T follicular helper cell (primary cell): ENCODE measurements around the gene ECHDC3.

ENCODE experiments used
- DNase-seq: peaks from one replicate; pipeline ENCODE4 v3.0.0-alpha.2; 2020; ENCODE audit warnings: low read depth

Gene ECHDC3

DNA sequence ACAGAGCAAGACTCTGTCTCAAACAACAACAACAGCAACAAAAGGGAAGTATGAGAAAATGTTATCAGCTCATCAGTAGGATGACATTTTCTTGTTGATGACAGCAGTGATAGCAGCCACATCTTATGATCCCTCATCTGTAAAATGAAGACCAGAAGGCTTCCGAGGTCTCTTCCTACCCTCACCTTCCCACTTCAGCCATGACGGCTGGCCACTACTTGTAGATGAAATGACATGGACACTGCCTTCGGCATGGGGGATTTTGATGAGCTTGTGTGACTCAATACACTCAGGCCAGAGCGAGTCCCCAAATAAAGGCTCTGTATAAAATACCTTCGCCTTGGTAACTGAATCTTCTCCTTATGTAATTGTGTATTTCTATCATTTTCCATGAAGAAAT is 6.7 kb downstream of the ECHDC3 start:
- no peak for DNase-seq

DNA sequence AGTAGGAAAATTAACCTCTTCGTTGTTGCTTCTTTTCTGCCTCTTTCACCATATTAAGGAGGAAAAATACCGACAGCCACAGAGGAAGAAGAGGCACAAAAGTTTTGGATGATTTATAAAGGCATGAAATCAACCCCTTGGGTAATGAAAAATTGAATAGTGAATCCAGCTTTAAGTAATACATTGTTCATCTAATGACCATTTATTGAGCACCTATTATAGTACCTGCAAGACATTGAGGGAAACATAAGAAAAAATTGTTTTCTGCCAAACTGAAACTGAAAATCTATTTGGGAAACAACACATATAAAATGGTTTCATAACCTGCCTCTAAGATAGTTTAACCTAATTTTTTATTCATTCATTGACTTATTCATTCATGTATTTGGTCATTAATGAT is 8.2 kb downstream of the ECHDC3 start:
- DNase-seq: no peak

GRCh38 chr10:11754173-11754572 is 12.0 kb downstream of the ECHDC3 start:
- no peak for DNase-seq

DNA sequence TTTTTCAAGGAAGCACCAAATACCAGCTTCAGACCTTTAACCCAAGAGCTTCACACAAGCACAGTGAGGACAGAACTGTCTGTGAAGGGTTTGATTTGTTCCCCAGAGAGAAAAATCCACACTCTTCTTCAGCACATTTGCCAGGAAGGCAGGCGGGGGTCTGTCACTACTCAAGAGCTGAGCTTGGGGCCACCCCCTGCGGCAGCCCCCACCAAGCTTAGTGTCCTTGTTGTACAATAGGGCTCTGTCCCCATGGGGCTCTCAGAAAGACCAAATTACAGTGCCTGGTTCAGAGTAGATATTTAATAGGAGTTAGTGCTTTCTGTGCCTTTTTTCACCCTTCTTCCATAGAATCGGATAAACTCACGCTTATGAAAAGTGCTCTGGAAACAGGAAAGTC is 12.4 kb downstream of the ECHDC3 start:
- DNase-seq: no peak

DNA sequence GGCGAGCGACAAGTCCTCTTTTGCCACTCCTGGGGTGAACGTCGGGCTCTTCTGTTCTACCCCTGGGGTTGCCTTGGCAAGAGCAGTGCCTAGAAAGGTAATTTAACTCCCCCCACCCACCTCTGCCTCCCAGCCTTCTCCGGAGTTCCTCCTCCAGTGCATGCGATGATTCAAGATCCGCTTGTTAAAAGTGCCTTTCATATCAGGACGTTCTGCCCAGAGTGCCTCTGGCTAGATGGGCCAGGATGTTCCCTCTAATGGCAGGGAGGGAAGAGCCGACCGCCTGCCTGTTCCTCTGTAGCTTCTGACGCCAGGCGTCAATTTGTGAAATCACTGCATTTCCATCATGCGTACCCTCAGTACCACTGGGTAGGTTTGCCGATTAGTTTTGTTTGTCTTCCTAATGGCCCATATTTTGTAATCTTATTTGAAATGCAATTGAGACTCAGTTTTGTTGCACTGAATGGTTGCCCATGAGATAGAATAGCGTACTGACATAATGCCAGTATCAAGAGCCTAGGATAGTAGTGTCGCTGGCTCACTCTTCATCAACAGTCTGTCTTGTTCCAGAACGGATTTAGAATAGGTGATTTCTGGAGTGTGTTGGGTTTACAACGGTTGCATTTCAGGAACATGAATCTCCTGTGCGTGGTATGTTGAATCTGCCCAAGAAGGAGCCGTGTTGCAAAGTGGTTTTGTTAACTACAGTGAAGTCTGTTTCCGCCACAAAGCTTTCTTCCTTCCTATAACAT is 13.5 kb downstream of the ECHDC3 start:
- no peak for DNase-seq

GRCh38 chr10:11756766-11757315 is 14.7 kb downstream of the ECHDC3 start:
- no peak for DNase-seq

GRCh38 chr10:11757454-11757820 is 15.3 kb downstream of the ECHDC3 start:
- DNase-seq: no peak

DNA sequence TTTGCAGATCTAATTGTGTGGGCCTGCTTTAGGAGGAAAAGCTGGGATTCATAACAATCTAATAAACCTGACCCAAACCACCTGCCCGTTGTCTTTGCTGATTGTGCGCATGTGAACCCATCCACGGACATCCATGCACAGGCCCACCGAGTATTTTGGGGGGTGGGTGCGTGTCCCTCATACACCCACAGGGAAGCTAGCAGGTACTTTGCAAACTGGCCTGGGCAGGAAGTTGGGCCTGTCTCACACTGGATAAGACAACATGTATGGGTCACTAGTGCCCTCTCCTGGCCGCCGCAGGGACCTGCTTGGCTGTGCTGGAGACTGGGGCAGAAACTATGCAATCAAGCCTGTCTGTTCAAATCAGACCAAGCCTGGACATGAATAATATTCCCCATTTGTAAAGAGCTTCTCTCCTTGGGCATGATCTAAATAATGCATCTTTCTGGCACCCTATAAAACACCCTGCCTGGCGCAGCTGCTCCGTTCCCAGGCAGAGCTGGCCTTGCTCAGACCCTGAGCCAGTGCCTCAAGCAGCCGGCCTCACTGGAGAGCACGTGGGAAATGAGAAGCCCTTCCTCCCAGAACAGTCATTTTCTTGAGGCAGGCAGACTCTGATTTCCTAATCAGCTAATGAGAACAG is 15.8 kb downstream of the ECHDC3 start:
- DNase-seq: peak; percentile 75

DNA sequence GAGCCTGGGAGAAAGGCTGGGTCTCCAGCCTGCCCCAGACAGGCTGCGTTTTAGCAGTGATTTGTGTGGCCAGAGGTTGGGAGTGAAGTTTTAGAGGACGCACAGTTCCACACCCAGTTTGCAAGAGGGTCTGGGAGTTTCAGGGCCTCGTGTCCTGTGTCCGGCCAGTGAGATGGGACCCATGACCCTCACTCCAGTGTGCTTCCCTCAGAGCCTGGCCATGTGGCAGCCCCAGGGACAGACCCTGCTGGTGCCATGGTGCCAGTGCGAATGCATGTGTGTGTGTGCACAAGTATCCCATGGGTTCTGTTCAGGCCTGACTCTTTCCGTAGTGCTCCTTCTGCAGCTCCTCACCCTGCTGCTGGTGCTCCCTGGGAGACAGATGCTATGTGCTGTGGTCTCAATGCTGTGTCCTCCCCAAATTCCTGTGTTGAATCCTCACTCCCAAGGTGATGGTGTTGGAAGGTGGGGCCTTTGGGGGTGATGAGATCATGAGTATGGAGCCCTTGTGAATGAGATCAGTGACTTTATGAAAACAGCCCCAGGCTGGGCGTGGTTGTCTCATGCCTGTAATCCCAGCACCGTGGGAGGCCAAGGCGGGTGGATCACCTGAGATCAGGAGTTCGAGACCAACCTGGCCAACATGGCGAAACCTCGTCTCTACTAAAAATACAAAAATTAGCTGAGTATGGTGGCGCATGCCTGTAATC is 16.5 kb downstream of the ECHDC3 start:
- DNase-seq: no peak

DNA sequence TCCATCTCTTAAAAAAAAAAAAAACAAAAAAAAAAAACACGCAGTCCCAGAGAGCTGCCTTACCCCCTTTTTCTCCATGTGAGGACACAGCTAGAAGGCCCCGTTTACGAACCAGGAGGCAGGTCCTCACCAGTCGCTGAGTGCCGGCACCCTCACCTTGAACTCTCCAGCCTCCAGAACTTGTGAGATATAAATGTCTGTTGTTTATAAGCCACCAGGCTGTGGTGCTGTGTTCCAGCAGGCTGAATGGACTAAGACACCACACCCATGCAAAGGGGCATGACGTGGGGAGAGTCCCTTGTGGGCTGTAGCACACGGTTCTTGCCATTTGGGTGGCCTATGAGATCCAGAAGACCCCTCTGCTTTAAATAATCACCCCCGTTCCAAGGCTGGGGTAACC is 17.2 kb downstream of the ECHDC3 start:
- DNase-seq: no peak

- no peak for DNase-seq
Observed at GRCh38 chr10:11760151-11760550, 18.0 kb downstream of the ECHDC3 start.

GRCh38 chr10:11760861-11761260 is 18.7 kb downstream of the ECHDC3 start:
- no peak for DNase-seq

DNA sequence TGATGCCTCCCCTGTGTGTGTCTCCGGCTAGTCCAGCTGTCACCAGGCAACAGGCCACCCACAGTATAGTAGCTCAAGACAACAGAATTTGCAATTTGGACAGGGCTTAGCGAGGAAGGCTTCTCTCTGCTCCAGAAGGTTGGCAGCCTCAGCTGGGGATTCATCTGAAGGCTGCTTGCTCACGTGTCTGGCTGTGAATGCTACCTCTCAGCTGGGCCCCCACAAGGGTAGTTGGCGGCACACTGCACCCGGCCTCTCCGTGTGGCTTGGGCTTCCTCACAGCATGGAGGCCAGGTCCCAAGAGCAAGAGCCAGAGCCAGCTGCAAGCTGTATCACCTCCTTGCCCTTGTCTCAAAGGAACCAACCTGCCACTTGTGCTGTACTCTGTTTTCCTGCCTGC is 19.2 kb downstream of the ECHDC3 start:
- no peak for DNase-seq

DNA sequence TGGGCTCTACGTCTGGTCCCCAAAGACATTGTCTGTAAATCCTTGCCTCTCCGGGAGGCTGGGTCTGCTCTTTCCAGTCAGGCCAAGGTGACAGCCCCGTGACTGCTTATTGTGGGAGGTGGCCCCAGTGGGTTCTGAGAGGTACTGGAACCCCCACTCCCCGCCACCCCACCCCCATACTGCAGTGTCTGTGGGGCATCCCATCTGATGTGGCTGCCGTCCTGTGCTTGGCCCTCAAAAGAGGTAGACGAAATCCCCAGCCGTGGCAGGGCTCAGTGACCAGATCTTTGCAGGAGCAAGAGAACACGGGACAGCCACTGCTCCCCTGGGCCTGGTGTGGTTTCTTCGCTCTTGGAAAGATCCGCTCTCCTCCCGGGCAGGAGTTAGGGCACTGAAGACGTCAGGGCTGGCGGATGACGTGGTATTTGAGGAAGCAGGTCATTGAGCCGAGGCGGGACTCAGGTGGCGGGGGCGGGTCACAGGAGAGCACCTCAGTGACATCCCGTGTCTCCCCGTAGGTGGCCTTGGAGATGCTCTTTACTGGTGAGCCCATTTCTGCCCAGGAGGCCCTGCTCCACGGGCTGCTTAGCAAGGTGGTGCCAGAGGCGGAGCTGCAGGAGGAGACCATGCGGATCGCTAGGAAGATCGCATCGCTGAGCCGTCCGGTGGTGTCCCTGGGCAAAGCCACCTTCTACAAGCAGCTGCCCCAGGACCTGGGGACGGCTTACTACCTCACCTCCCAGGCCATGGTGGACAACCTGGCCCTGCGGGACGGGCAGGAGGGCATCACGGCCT is 20.7 kb downstream of the ECHDC3 start:
- no peak for DNase-seq

GRCh38 chr10:11763501-11763861 is 21.3 kb downstream of the ECHDC3 start:
- DNase-seq: no peak

- DNase-seq: no peak
Observed at GRCh38 chr10:11765141-11765540, 23.0 kb downstream of the ECHDC3 start.

DNA sequence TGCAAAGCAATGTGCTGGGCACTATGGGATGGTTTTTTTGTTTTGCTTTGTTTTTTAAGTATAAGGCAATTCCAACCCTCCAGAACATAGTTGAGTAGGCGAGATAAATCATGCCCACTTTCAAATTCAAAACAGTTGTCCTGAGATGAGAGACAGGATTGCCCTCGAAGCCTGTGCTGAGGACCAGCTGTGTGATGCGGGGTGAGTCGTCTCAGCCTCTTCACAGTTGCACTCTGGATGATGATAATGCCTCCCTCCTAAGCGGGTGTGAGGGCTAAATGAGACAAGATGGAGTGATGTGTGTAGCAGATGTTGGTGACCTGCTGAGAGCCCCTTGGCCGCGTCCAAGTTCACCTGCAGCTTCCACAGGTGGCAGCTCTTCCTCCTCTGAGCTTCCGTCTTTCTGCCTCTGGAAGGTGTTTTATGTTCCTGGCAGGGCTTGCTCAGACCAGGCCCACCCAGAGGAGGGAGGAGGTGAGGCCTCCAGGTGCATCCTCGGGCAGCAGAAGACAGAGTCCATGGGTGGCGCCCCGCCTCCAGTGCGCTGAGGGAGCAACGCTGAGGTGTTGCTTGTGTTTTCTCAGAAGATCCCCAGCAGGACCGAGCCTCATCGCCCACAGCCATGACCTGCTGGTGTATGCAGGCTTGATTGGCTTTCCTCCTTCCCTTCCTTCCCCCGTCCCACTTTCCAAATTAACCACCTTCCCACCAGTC is 30.6 kb downstream of the ECHDC3 start:
- no peak for DNase-seq

DNA sequence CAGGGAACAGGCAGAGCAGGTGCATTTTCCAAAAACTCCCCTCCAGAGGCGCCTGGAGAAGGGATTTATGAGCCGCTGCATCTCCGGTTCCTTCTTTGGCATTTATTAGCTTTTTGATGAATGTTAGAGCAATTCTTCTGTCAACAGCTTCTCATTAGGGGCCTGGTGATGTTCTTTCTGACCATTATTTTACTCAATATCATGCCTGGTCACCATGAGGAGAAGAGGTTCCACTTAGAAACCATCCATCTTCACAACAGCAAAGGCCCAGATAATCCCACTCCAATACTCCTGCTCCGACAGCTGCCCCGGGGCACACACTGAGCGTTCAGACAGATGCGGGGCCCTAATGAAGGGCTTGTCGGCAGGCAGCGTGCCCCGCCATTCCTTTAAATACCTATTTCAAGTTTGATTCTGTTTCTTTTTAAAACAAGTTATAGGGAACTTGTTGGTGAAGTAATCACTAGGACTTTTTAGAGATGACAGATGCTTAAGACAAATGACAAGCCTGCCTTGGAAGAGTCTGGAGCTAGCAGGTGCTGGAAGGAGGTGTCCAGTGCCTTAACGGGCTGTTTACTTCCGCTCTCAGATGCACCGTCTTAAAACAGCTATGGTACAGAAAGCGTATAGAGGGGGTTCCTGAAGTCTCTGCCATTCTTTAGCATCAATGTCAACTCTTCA is 31.7 kb downstream of the ECHDC3 start:
- no peak for DNase-seq

- DNase-seq: no peak
Observed at GRCh38 chr10:11775412-11775811, 33.2 kb downstream of the ECHDC3 start.

GRCh38 chr10:11776080-11776479 is 33.9 kb downstream of the ECHDC3 start:
- DNase-seq: no peak

DNA sequence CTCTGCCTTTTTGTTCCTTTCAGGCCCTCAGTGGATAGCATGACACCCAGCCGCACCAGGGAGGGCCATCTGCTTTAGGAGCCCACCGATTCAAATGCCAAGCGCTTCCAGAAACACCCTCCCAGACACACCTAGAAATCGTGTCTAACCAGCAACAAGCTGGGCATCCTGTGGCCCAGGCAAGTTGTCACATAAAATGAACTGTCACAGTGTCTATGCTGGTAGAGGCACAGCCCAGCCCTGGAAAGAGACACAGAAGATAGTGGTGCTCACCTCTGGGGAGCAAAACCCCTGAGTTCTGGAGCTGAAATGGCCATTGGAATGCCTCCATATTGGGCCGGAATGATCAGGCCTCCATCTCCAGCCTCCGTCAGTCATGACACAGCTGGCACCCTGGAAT is 38.9 kb downstream of the ECHDC3 start:
- DNase-seq: no peak
